H1 (cell line): ENCODE results near the gene WASL. TPM values are rescaled to one million over a fixed set of nuclear protein-coding genes. Genes with fewer than 3 reads are reported as not detected.

ENCODE experiments used
- BACH1 ChIP-seq: IDR thresholded peaks from 2 replicates; pipeline ENCODE4 v1.6.1; 2012; ENCODE audit warnings: low read length, improper control_type of control experiment
- CTBP2 ChIP-seq: IDR thresholded peaks from 2 replicates; pipeline ENCODE4 v1.7.0; 2011; ENCODE audit warnings: borderline replicate concordance, mild to moderate bottlenecking, moderate library complexity, mixed read lengths, low read length; ENCODE audit not compliant: insufficient read depth, insufficient read length
- EGR1 ChIP-seq: IDR thresholded peaks from 2 replicates; pipeline ENCODE4 v1.6.1; 2011; ENCODE audit warnings: low read depth, low read length, borderline replicate concordance
- KDM5A ChIP-seq: fragments of 200-600 bp; IDR thresholded peaks from 2 replicates; pipeline ENCODE4 v1.7.1; 2012; ENCODE audit warnings: mild to moderate bottlenecking, low read length, inconsistent platforms, mixed read lengths
- SAP30 ChIP-seq: fragments of 300-600 bp; sonication (generic); IDR thresholded peaks from 2 replicates; pipeline ENCODE4 v1.7.1; 2012; ENCODE audit warnings: low read length, moderate library complexity, mild to moderate bottlenecking, inconsistent platforms; ENCODE audit not compliant: insufficient read depth, insufficient replicate concordance
- SIN3A ChIP-seq, 2 experiments: IDR thresholded peaks in 1 of 2; conservative IDR thresholded peaks in 1 of 2; 2 replicates each; pipeline ENCODE4 v1.6.1; 2011 to 2012; ENCODE audit warnings: low read length in 2 of 2, improper control_type of control experiment in 1 of 2, low read depth in 1 of 2, mild to moderate bottlenecking in 1 of 2
- SIRT6 ChIP-seq: IDR thresholded peaks from one replicate; pipeline ENCODE4 v1.7.1; 2012; ENCODE audit warnings: low read length, inconsistent platforms
- TBP ChIP-seq: IDR thresholded peaks from 2 replicates; pipeline ENCODE4 v1.6.1; 2011; ENCODE audit warnings: low read depth, low read length, improper control_type of control experiment
- TEAD4 ChIP-seq: IDR thresholded peaks from 2 replicates; pipeline ENCODE4 v1.6.1; 2012; ENCODE audit warnings: low read depth, low read length, inconsistent platforms, mixed read lengths
- polyA plus RNA-seq, 7 experiments: library from polyadenylated mRNA; depleted of rRNA in 3 of 7; stranded (reverse) in 5 of 7; unstranded in 2 of 7; fragments of >200 nt in 5 of 7; fragments of 200-250 nt in 2 of 7; gene quantifications; 1 replicate in 5 of 7; 2 replicates in 1 of 7; 4 replicates in 1 of 7; pipeline versions ENCODE4 v1.2.1 to v1.2.3, GENCODE V29; 2011 to 2013; ENCODE audit warnings: missing spikeins in 2 of 7, mixed read lengths in 2 of 7
- total RNA-seq: library from RNA; stranded (reverse); fragmentation: NEBNext Ultra II Directional; extraction: Animal tissue kit (Norgen Biotek cat#: 25700); gene quantifications from 2 replicates; pipeline ENCODE4 v1.2.1, GENCODE V29; 2021
- TF ChIP-seq, protein P1 (sequence below): fragments of 300-600 bp; sonication (generic); IDR thresholded peaks from 2 replicates; pipeline ENCODE4 v1.7.1; 2012; ENCODE audit warnings: low read length, moderate library complexity, mild to moderate bottlenecking, inconsistent platforms; ENCODE audit not compliant: insufficient replicate concordance

Gene WASL
- total and polyA plus RNA-seq, 2 of the 8 experiments (the other 6 are each of a cell fraction or from before 2014, with no cell fraction given), result 7.7 to 38.9 TPM

DNA sequence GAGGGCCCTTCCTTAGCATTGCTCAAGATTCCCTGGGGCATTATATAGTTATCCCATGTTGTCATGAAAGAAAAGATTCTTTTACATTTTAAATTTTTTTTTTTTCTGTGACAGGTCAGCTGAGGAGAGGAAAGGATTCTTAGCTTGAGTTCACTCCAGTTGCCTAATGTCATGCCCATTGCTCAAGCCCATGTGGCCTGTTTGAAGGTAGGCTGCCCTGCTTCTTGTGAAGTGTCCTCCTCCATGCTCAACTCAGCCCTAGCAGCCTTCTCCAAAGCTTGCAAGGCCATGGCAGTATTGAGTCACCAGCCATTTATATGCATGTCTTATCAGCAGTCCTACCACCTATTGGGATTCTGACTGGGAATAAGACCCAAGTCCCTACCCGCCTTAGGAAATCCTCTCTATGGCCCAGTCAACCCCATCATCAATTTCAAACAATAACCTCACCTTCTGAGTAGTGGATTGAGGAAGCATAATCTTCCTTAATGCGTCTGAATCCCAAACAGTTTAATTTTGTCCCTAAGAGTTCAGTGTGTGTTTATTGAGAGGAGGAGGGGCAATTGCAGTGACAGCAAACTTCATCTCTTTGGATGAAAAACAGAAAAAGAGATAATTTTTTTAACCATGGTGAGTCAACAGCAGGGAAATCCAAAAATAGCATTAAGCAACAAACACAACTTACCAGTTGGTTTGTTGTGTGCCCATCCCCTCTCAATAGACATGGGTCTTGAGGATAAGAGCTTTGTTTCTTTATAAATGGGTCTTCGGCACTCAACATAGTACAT lies 38.6 kb upstream of the WASL start (continued):
- TF ChIP-seq, protein P1, sequence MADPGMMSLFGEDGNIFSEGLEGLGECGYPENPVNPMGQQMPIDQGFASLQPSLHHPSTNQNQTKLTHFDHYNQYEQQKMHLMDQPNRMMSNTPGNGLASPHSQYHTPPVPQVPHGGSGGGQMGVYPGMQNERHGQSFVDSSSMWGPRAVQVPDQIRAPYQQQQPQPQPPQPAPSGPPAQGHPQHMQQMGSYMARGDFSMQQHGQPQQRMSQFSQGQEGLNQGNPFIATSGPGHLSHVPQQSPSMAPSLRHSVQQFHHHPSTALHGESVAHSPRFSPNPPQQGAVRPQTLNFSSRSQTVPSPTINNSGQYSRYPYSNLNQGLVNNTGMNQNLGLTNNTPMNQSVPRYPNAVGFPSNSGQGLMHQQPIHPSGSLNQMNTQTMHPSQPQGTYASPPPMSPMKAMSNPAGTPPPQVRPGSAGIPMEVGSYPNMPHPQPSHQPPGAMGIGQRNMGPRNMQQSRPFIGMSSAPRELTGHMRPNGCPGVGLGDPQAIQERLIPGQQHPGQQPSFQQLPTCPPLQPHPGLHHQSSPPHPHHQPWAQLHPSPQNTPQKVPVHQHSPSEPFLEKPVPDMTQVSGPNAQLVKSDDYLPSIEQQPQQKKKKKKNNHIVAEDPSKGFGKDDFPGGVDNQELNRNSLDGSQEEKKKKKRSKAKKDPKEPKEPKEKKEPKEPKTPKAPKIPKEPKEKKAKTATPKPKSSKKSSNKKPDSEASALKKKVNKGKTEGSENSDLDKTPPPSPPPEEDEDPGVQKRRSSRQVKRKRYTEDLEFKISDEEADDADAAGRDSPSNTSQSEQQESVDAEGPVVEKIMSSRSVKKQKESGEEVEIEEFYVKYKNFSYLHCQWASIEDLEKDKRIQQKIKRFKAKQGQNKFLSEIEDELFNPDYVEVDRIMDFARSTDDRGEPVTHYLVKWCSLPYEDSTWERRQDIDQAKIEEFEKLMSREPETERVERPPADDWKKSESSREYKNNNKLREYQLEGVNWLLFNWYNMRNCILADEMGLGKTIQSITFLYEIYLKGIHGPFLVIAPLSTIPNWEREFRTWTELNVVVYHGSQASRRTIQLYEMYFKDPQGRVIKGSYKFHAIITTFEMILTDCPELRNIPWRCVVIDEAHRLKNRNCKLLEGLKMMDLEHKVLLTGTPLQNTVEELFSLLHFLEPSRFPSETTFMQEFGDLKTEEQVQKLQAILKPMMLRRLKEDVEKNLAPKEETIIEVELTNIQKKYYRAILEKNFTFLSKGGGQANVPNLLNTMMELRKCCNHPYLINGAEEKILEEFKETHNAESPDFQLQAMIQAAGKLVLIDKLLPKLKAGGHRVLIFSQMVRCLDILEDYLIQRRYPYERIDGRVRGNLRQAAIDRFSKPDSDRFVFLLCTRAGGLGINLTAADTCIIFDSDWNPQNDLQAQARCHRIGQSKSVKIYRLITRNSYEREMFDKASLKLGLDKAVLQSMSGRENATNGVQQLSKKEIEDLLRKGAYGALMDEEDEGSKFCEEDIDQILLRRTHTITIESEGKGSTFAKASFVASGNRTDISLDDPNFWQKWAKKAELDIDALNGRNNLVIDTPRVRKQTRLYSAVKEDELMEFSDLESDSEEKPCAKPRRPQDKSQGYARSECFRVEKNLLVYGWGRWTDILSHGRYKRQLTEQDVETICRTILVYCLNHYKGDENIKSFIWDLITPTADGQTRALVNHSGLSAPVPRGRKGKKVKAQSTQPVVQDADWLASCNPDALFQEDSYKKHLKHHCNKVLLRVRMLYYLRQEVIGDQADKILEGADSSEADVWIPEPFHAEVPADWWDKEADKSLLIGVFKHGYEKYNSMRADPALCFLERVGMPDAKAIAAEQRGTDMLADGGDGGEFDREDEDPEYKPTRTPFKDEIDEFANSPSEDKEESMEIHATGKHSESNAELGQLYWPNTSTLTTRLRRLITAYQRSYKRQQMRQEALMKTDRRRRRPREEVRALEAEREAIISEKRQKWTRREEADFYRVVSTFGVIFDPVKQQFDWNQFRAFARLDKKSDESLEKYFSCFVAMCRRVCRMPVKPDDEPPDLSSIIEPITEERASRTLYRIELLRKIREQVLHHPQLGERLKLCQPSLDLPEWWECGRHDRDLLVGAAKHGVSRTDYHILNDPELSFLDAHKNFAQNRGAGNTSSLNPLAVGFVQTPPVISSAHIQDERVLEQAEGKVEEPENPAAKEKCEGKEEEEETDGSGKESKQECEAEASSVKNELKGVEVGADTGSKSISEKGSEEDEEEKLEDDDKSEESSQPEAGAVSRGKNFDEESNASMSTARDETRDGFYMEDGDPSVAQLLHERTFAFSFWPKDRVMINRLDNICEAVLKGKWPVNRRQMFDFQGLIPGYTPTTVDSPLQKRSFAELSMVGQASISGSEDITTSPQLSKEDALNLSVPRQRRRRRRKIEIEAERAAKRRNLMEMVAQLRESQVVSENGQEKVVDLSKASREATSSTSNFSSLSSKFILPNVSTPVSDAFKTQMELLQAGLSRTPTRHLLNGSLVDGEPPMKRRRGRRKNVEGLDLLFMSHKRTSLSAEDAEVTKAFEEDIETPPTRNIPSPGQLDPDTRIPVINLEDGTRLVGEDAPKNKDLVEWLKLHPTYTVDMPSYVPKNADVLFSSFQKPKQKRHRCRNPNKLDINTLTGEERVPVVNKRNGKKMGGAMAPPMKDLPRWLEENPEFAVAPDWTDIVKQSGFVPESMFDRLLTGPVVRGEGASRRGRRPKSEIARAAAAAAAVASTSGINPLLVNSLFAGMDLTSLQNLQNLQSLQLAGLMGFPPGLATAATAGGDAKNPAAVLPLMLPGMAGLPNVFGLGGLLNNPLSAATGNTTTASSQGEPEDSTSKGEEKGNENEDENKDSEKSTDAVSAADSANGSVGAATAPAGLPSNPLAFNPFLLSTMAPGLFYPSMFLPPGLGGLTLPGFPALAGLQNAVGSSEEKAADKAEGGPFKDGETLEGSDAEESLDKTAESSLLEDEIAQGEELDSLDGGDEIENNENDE, result no peak
- TF ChIP-seq SIRT6 (no peak), SAP30 (no peak), TBP (no peak), BACH1 (no peak), CTBP2 (no peak), SIN3A (conservative IDR thresholded peaks at IDR 0.05 in 1 of 2, IDR thresholded peaks at IDR 0.05 in 1 of 2; ENCODE audit: low read depth in 1 of 2, low read length in 2 of 2) (no peak), EGR1 (no peak), TEAD4 (no peak), KDM5A (no peak)
- TF ChIP-seq, all 59 proteins: peak for 0
